GM12878 (cell line): ENCODE data around the gene SFN. TPM values are rescaled to one million over a fixed set of nuclear protein-coding genes. Genes with fewer than 3 reads are reported as not detected.

ENCODE experiments used
- ATAC-seq: fragments of 200-7000 bp; cut with Tn5 transposase; 3 replicates; pipeline ENCODE4 v1.9.1; 2020; ENCODE audit warnings: mild to moderate bottlenecking, moderate library complexity
- BruUV-seq: library from RNA; stranded (reverse); fragments of 400-500 nt; replicated peaks from 2 replicates; lab custom pipeline; 2021; lab: Mats Ljungman, UMichigan
- CTCF ChIA-PET: fragments of 300-600 bp; sonication (Branson Sonifier 250); formaldehyde crosslinking; extraction: SDS; loops from one replicate; lab custom pipeline; 2021; ENCODE audit warnings: inconsistent platforms; lab: Yijun Ruan, JAX
- POLR2A ChIA-PET: fragments of 350-600 bp; formaldehyde crosslinking; extraction: SDS; loops from one replicate; lab custom pipeline; 2021; ENCODE audit warnings: inconsistent platforms; lab: Charles Lee
- RAD21 ChIA-PET: fragments of 300-600 bp; sonication (Branson Sonifier 250); formaldehyde crosslinking; loops from one replicate; lab custom pipeline; 2023; ENCODE audit warnings: antibody characterized with exemption; ENCODE audit not compliant: unreplicated experiment; lab: Charles Lee
- SMC1A ChIA-PET: fragments of 300-600 bp; sonication (Branson Sonifier 250); formaldehyde crosslinking; loops from one replicate; lab custom pipeline; 2023; ENCODE audit not compliant: unreplicated experiment, uncharacterized antibody; lab: Charles Lee
- DNase-seq: peaks from one replicate; pipeline ENCODE4 v3.0.0-alpha.2; 2011; ENCODE audit warnings: low read depth, low spot score
- FAIRE-seq: peaks from 3 replicates; lab custom pipeline; 2011; peaks lifted over from hg19 to GRCh38; lab: Jason Lieb, UNC
- H2AFZ ChIP-seq: 2 replicates; pipeline ENCODE4 v1.6.0; 2011; ENCODE audit warnings: low read depth, low read length, control low read depth; ENCODE audit not compliant: control insufficient read depth
- H3K27ac ChIP-seq: 2 replicates; pipeline ENCODE4 v1.5.1; 2011; ENCODE audit warnings: control low read depth; ENCODE audit not compliant: control insufficient read depth, insufficient read depth
- H3K27me3 ChIP-seq, 2 experiments: replicated peaks in 1 of 2; 2 replicates each; pipeline versions ENCODE4 v1.6.0 to v1.6.1; 2011; ENCODE audit warnings: low read length in 1 of 2; ENCODE audit not compliant: control insufficient read depth in 2 of 2, insufficient read depth in 2 of 2
- H3K36me3 ChIP-seq, 2 experiments: 2 replicates each; pipeline ENCODE4 v1.5.1; 2011; ENCODE audit warnings: low read length in 1 of 2; ENCODE audit not compliant: control insufficient read depth in 2 of 2, insufficient read depth in 2 of 2
- H3K4me1 ChIP-seq: 2 replicates; pipeline ENCODE4 v1.6.1; 2011; ENCODE audit warnings: mild to moderate bottlenecking, low read length, moderate library complexity, mixed read lengths; ENCODE audit not compliant: control insufficient read depth, insufficient read depth
- H3K4me2 ChIP-seq: 2 replicates; pipeline ENCODE4 v1.6.0; 2011; ENCODE audit warnings: control low read depth; ENCODE audit not compliant: control insufficient read depth, insufficient read depth
- H3K4me3 ChIP-seq: fragments of 200-600 bp; sonication (generic); 2 replicates; pipeline ENCODE4 v1.5.1; 2016
- H3K79me2 ChIP-seq: 2 replicates; pipeline ENCODE4 v1.6.0; 2011; ENCODE audit warnings: low read length; ENCODE audit not compliant: control insufficient read depth, insufficient read depth
- H3K9ac ChIP-seq: 2 replicates; pipeline ENCODE4 v1.8.0; 2011; ENCODE audit warnings: low read length, control low read depth, mixed read lengths; ENCODE audit not compliant: control insufficient read depth, insufficient read depth
- H3K9me3 ChIP-seq: replicated peaks from 3 replicates; pipeline ENCODE4 v1.5.1; 2011; ENCODE audit warnings: mild to moderate bottlenecking, low read length; ENCODE audit not compliant: control insufficient read depth, insufficient read depth
- H4K20me1 ChIP-seq: 2 replicates; pipeline ENCODE4 v1.6.0; 2011; ENCODE audit not compliant: control insufficient read depth, insufficient read depth
- BACH1 ChIP-seq: fragments of 450-650 bp; IDR thresholded peaks from 2 replicates; pipeline ENCODE4 v1.6.1; 2017; ENCODE audit warnings: mild to moderate bottlenecking, borderline replicate concordance
- BCL11A ChIP-seq: IDR thresholded peaks from 2 replicates; pipeline ENCODE4 v1.6.1; 2011; ENCODE audit warnings: low read depth, low read length
- BHLHE40 ChIP-seq, 2 experiments: fragments of 450-650 bp in 1 of 2; IDR thresholded peaks; 2 replicates each; pipeline ENCODE4 v1.6.1; 2011 to 2017; ENCODE audit warnings: low read depth in 2 of 2, borderline replicate concordance in 1 of 2, improper control_type of control experiment in 1 of 2, low read length in 1 of 2, mild to moderate bottlenecking in 1 of 2
- CHD2 ChIP-seq: IDR thresholded peaks from 2 replicates; pipeline ENCODE4 v1.6.1; 2011; ENCODE audit warnings: low read depth, low read length, improper control_type of control experiment, borderline replicate concordance
- RFX5 ChIP-seq: IDR thresholded peaks from 2 replicates; pipeline ENCODE4 v1.6.1; 2011; ENCODE audit warnings: low read depth, low read length, improper control_type of control experiment
- SP1 ChIP-seq: IDR thresholded peaks from one replicate; pipeline ENCODE4 v1.6.1; 2011; ENCODE audit warnings: low read depth, low read length
- TCF12 ChIP-seq: IDR thresholded peaks from 2 replicates; pipeline ENCODE4 v1.6.1; 2011; ENCODE audit warnings: low read depth, mild to moderate bottlenecking, low read length
- ZBED1 ChIP-seq: IDR thresholded peaks from 2 replicates; pipeline ENCODE4 v1.6.1; 2016; ENCODE audit warnings: borderline replicate concordance
- ZNF274 ChIP-seq: IDR thresholded peaks from one replicate; pipeline ENCODE4 v1.8.0; 2011; ENCODE audit not compliant: insufficient read length, insufficient read depth
- WGBS: methylation state at CpG from one replicate; pipeline ENCODE4 v1.1.6; 2016; ENCODE audit warnings: low lambda C conversion rate; ENCODE audit not compliant: insufficient replicate concordance, insufficient coverage; ENCODE audit errors: missing lambda C conversion rate; 5-methylcytosine and 5-hydroxymethylcytosine counted together
- in situ Hi-C: fragments of 300-500 bp; cut with MboI; formaldehyde crosslinking; loops from 9 replicates; pipeline ENCODE4 v1.14.3; 2018; ENCODE audit warnings: mixed read lengths
- intact Hi-C: fragments of 100-400 bp; cut with micrococcal nuclease; formaldehyde crosslinking; loops from one replicate; pipeline ENCODE4 v1.14.2; 2022; ENCODE audit not compliant: unreplicated experiment
- polyA plus RNA-seq, 11 experiments: library from polyadenylated mRNA; depleted of rRNA in 4 of 11; unstranded in 6 of 11; stranded (reverse) in 5 of 11; fragments of >200 nt; fragmentation: Nextera tagmentation in 4 of 11; fragmentation: Illumina TruSeq in 1 of 11; extraction: Ambion mirVana in 4 of 11; extraction: Trizol in 1 of 11; gene quantifications; 1 replicate in 1 of 11; 2 replicates in 10 of 11; pipeline versions ENCODE4 v1.2.1 to v1.2.3, GENCODE V29; 2011 to 2016; ENCODE audit warnings: inconsistent platforms in 2 of 11, missing spikeins in 2 of 11, low read depth in 1 of 11
- total RNA-seq, 4 experiments: library from RNA; depleted of rRNA in 3 of 4; stranded (reverse); fragments of >200 nt in 3 of 4; fragmentation: Illumina TruSeq in 1 of 4; extraction: Trizol in 1 of 4; gene quantifications; 2 replicates each; pipeline versions ENCODE4 v1.2.1 to v1.2.3, GENCODE V29; 2013 to 2021
- TF ChIP-seq, protein P1 (sequence below): fragments of 450-650 bp; IDR thresholded peaks from 2 replicates; pipeline ENCODE4 v1.6.1; 2017; ENCODE audit warnings: borderline replicate concordance
- TF ChIP-seq, protein P2 (sequence below), 3 experiments: IDR thresholded peaks in 2 of 3; conservative IDR thresholded peaks in 1 of 3; 2 replicates each; pipeline ENCODE4 v1.5.1; 2011; ENCODE audit warnings: low read depth in 3 of 3, low read length in 3 of 3, mild to moderate bottlenecking in 3 of 3, control low read depth in 2 of 3, moderate library complexity in 2 of 3, inconsistent platforms in 1 of 3, mixed read lengths in 1 of 3; ENCODE audit not compliant: control insufficient read depth in 2 of 3, insufficient read depth in 1 of 3; ENCODE audit errors: extremely low read depth in 1 of 3

The SFN gene
- total and polyA plus RNA-seq, 10 of the 15 experiments (the other 5 are each of a cell fraction or from before 2014, with no cell fraction given): 0.19 to 2.9 (median 1.0) TPM

DNA sequence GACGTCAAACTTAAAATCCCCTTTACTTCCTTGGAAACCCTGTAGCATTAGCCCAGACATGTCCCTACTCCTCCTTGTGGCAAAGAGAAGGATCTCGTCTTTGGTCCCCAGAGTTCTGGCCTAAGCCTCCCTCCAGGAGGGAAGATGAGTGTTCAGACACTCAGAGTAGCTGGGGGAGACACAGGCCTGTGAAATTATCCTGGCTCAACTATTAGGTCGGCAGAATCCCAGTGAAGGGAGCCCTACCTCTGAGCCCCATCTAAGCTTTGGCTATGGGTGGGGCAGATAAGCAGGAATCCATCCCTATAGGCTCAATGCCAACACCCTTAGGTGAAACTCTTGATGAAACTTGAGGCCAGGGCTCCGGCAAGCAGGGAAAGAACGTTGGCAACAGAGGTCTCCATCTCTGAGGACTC is 1.7 kb upstream of the SFN start:
- no peaks in the 10 kb centered on the region for H3K27me3 ChIP-seq
- H2AFZ ChIP-seq: no peak overlapping the region
- no peaks in the 10 kb centered on the region; the same call in 1 of the 2 replicates for H3K79me2 ChIP-seq
- no peak overlapping the region for H3K4me3 ChIP-seq
- FAIRE-seq (no peak), DNase-seq (no peak), ATAC-seq (no peak)
- ChIA-PET RAD21 (interaction anchor here (1.6 kb wide), 1 partner anchor 40 kb away, joined by 4 read pairs; no protein-coding TSS in a partner anchor), POLR2A (no interaction called here), CTCF (interaction anchor here (0.9 to 5.9 kb wide), 9 partner anchors 11 to 259 kb away, joined by 3 to 25 read pairs (median 4); no protein-coding TSS in a partner anchor)
- H3K4me1 ChIP-seq: peaks cover 16% of the 10 kb centered on the region
- in situ Hi-C loops: no loop called here
- WGBS: 69% methylated on average over 5 of the region's 5 CpGs
- TF ChIP-seq SP1 (no peak), ZBED1 (no peak), RFX5 (no peak), BHLHE40 (IDR thresholded peaks at IDR 0.05; ENCODE audit: borderline replicate concordance in 1 of 2, low read depth in 2 of 2, low read length in 1 of 2) (no peak), ZNF274 (no peak), BACH1 (no peak), CHD2 (no peak), BCL11A (no peak), TCF12 (no peak)
- TF ChIP-seq, protein P1, sequence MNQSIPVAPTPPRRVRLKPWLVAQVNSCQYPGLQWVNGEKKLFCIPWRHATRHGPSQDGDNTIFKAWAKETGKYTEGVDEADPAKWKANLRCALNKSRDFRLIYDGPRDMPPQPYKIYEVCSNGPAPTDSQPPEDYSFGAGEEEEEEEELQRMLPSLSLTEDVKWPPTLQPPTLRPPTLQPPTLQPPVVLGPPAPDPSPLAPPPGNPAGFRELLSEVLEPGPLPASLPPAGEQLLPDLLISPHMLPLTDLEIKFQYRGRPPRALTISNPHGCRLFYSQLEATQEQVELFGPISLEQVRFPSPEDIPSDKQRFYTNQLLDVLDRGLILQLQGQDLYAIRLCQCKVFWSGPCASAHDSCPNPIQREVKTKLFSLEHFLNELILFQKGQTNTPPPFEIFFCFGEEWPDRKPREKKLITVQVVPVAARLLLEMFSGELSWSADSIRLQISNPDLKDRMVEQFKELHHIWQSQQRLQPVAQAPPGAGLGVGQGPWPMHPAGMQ: no peak
- TF ChIP-seq, protein P2, sequence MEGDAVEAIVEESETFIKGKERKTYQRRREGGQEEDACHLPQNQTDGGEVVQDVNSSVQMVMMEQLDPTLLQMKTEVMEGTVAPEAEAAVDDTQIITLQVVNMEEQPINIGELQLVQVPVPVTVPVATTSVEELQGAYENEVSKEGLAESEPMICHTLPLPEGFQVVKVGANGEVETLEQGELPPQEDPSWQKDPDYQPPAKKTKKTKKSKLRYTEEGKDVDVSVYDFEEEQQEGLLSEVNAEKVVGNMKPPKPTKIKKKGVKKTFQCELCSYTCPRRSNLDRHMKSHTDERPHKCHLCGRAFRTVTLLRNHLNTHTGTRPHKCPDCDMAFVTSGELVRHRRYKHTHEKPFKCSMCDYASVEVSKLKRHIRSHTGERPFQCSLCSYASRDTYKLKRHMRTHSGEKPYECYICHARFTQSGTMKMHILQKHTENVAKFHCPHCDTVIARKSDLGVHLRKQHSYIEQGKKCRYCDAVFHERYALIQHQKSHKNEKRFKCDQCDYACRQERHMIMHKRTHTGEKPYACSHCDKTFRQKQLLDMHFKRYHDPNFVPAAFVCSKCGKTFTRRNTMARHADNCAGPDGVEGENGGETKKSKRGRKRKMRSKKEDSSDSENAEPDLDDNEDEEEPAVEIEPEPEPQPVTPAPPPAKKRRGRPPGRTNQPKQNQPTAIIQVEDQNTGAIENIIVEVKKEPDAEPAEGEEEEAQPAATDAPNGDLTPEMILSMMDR (IDR thresholded peaks at IDR 0.05 in 2 of 3, conservative IDR thresholded peaks at IDR 0.05 in 1 of 3; ENCODE audit: control insufficient read depth in 2 of 3, extremely low read depth in 1 of 3, insufficient read depth in 1 of 3, low read depth in 3 of 3, low read length in 3 of 3): no peak
- TF ChIP-seq, all 136 proteins: peak for 0
- SMC1A ChIA-PET: interaction anchor here (0.8 to 2.3 kb wide), 2 partner anchors 23 to 281 kb away, joined by 3 to 7 read pairs; no protein-coding TSS in a partner anchor
- peaks cover 0 to 2% of the 10 kb centered on the region in 2 experiments; a peak in 3 of 4 replicates for H3K36me3 ChIP-seq
- no peak overlapping the region for H3K4me2 ChIP-seq
- no peaks in the 10 kb centered on the region for H4K20me1 ChIP-seq
- BruUV-seq: no TSS peak
- no peaks in the 10 kb centered on the region for H3K9me3 ChIP-seq
- intact Hi-C loops: no loop called here
- no peak overlapping the region for H3K9ac ChIP-seq
- H3K27ac ChIP-seq: no peak overlapping the region
